ENCODE measurements around the gene FRMD3. TPM values are rescaled to one million over a fixed set of nuclear protein-coding genes. Genes with fewer than 3 reads are reported as not detected.
A peak's percentile ranks its signal among the peaks of the same experiment; 100 is the strongest.

Gene FRMD3
- total RNA-seq, 2 donors from 2014 or later: 0.38 to 0.46 TPM

DNA sequence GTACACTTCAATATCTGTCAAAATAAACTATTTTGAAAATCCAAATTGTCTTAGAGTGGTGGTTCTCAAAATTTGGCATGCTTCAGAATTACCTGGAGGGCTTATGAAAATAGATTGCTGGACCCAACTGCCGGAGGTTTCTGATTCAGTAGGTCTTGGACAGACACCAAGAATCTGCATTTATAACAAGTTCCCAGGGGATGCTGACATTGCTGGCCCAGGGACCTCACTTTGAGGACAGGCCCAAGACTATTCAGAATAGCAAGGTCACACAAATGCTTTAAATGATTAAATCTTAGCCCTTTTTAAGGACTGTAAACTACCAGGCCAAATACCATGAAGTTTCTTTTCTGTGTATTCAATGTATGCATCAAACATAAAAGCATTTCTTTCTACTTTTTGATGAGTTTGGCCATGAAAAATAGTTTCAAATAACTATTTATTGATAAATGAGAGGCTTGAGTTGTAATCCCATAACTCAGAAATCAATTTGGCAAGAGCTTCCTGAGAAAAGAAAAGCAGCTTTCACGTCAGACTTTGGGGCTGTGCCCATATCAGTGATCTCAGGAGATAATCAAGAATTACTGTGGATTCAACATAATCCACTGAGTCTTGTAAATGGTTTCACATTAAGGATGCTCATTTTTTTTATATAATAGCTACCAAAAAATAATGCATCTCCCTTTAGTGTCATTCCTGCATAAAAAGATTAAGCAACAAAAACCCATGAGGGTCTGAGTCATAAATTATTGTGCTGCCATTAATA is 191.4 kb downstream of the FRMD3 start:
- no peaks in the 10 kb centered on the region for H3K9me3 Mint-ChIP-seq
- H3K4me3 Mint-ChIP-seq: no peak overlapping the region
- ATAC-seq (replicated peaks in 1 of 2): no peak
- H3K36me3 Mint-ChIP-seq (ENCODE audit: insufficient read depth in 2 of 2): no peaks in the 10 kb centered on the region
- no peaks in the 10 kb centered on the region for H3K4me1 Mint-ChIP-seq (ENCODE audit: low read depth)
- no peak overlapping the region for H3K27ac Mint-ChIP-seq
- H3K27me3 Mint-ChIP-seq (ENCODE audit: low read depth): no peaks in the 10 kb centered on the region
- DNase-seq: no peak

GRCh38 chr9:83343366-83343999 is 194.7 kb downstream of the FRMD3 start:
- Mint-ChIP-seq H3K9me3 (no peaks in the 10 kb centered on the region), H3K27ac (no peak overlapping the region), H3K4me1 (ENCODE audit: low read depth) (no peaks in the 10 kb centered on the region), H3K4me3 (no peak overlapping the region), H3K36me3 (ENCODE audit: insufficient read depth in 2 of 2) (no peaks in the 10 kb centered on the region), H3K27me3 (ENCODE audit: low read depth) (no peaks in the 10 kb centered on the region)
- no peak for ATAC-seq (replicated peaks in 1 of 2)
- DNase-seq: no peak

DNA sequence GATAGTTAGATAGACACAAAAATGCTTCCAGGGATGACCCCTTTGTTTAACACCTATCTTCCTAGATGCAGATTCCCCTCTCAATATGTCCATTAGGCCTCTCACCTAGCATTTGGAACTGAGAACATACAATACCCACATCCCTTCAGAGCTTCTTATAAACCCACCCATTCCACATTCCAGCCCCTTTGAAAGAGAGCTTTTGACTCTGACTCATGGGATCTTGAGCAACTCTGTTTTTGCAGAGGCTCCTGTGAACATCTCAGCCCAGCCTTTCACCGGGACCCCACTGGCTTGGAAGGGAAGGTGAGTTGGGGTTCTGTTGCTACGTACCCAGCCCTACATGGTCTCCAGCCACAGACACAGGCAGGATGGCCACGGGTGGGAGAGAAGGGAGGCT is 195.5 kb downstream of the FRMD3 start:
- ATAC-seq (replicated peaks in 1 of 2) (no peak), DNase-seq (no peak)
- Mint-ChIP-seq H3K4me3 (no peak overlapping the region), H3K9me3 (no peaks in the 10 kb centered on the region), H3K27me3 (ENCODE audit: low read depth) (no peaks in the 10 kb centered on the region), H3K27ac (no peak overlapping the region), H3K4me1 (ENCODE audit: low read depth) (no peaks in the 10 kb centered on the region), H3K36me3 (ENCODE audit: insufficient read depth in 2 of 2) (no peaks in the 10 kb centered on the region)

DNA sequence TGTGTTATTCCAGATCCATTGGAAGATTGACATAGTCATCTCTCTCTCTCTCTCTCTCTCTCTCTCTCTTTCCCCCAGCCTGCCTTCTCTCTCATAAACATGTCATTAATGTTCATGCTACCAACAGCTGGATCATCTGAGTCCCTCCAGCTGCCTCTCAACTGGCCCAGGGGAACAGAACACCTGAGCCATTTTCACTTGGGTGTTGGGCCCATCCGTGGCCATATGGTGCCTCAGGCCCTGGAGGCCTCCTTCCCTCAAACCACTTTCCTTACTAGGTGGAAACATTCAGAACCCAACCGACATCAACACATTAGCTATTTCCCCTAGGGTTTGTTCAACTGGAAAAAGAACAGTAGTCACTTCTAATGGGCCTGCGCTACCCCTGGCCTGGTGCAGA is 196.2 kb downstream of the FRMD3 start:
- no peak overlapping the region for H3K4me3 Mint-ChIP-seq
- H3K4me1 Mint-ChIP-seq (ENCODE audit: low read depth): no peaks in the 10 kb centered on the region
- H3K36me3 Mint-ChIP-seq (ENCODE audit: insufficient read depth in 2 of 2): no peaks in the 10 kb centered on the region
- no peaks in the 10 kb centered on the region for H3K9me3 Mint-ChIP-seq
- DNase-seq: no peak
- no peak for ATAC-seq (replicated peaks in 1 of 2)
- H3K27ac Mint-ChIP-seq: no peak overlapping the region
- no peaks in the 10 kb centered on the region for H3K27me3 Mint-ChIP-seq (ENCODE audit: low read depth)

DNA sequence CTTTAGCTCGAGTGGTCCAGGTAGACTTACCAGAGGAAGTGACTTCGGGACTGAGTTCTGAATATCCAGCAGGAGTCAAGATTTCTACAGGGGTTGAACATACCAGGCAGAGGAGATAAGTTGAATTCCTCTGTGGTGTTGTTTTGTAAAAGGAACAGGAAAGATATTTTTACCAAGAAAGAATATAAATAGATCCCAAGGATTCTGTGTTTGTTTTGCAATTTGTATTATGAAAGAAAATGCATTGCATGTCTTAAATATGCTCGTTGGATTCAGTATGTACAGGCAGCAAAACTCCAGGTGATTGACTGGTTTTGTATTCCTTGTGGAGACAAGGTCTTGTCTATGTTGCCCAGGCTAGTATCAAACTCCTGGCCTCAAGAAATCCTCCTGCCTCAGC is 197.8 kb downstream of the FRMD3 start:
- no peak overlapping the region for H3K4me3 Mint-ChIP-seq
- no peaks in the 10 kb centered on the region for H3K27me3 Mint-ChIP-seq (ENCODE audit: low read depth)
- no peak for DNase-seq
- no peaks in the 10 kb centered on the region for H3K9me3 Mint-ChIP-seq
- ATAC-seq (replicated peaks in 1 of 2): no peak
- H3K27ac Mint-ChIP-seq: no peak overlapping the region
- H3K36me3 Mint-ChIP-seq (ENCODE audit: insufficient read depth in 2 of 2): no peaks in the 10 kb centered on the region
- no peaks in the 10 kb centered on the region for H3K4me1 Mint-ChIP-seq (ENCODE audit: low read depth)

- DNase-seq: no peak
- Mint-ChIP-seq H3K4me1 (ENCODE audit: low read depth) (no peaks in the 10 kb centered on the region), H3K4me3 (no peak overlapping the region), H3K27ac (no peak overlapping the region), H3K9me3 (no peaks in the 10 kb centered on the region), H3K27me3 (ENCODE audit: low read depth) (no peaks in the 10 kb centered on the region), H3K36me3 (ENCODE audit: insufficient read depth in 2 of 2) (no peaks in the 10 kb centered on the region)
- ATAC-seq (replicated peaks in 1 of 2): no peak
Observed at GRCh38 chr9:83339435-83339834, 198.8 kb downstream of the FRMD3 start.

GRCh38 chr9:83336706-83337105 is 201.5 kb downstream of the FRMD3 start:
- Mint-ChIP-seq H3K4me1 (ENCODE audit: low read depth) (no peaks in the 10 kb centered on the region), H3K4me3 (no peak overlapping the region), H3K9me3 (no peaks in the 10 kb centered on the region), H3K27ac (no peak overlapping the region), H3K36me3 (ENCODE audit: insufficient read depth in 2 of 2) (no peaks in the 10 kb centered on the region), H3K27me3 (ENCODE audit: low read depth) (no peaks in the 10 kb centered on the region)
- no peak for DNase-seq
- no peak for ATAC-seq (replicated peaks in 1 of 2)

DNA sequence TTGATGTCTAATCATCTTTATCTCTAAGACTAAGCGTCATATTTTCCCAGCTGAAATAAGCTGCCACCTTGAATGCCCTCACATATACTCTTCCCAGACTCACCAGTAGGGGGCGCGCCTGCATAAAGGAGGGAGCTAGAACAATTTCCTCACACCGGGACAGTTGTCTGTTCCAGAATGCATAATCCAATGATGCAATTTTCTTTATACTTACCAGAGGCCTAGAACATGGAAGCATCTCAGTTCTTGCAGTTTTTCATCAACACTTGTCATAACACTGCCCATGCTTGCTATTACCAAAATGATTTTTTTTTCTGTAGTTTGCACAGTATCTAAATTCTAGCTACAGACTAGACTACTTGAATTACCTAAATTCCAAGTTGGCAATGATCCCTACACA is 203.9 kb downstream of the FRMD3 start:
- Mint-ChIP-seq H3K4me1 (ENCODE audit: low read depth) (no peaks in the 10 kb centered on the region), H3K4me3 (no peak overlapping the region), H3K36me3 (ENCODE audit: insufficient read depth in 2 of 2) (no peaks in the 10 kb centered on the region), H3K27ac (no peak overlapping the region), H3K27me3 (ENCODE audit: low read depth) (no peaks in the 10 kb centered on the region), H3K9me3 (no peaks in the 10 kb centered on the region)
- ATAC-seq (replicated peaks in 1 of 2) (peak; percentile 60 to 73), DNase-seq (peak; percentile 70 to 80)

GRCh38 chr9:83330207-83331196 is 207.7 kb downstream of the FRMD3 start:
- no peaks in the 10 kb centered on the region for H3K36me3 Mint-ChIP-seq (ENCODE audit: insufficient read depth in 2 of 2)
- ATAC-seq (replicated peaks in 1 of 2): no peak
- no peak overlapping the region for H3K4me3 Mint-ChIP-seq
- no peaks in the 10 kb centered on the region for H3K4me1 Mint-ChIP-seq (ENCODE audit: low read depth)
- peak in 1 of 2 donors; percentile 2 for DNase-seq
- H3K27ac Mint-ChIP-seq: no peak overlapping the region
- H3K9me3 Mint-ChIP-seq: no peaks in the 10 kb centered on the region
- H3K27me3 Mint-ChIP-seq (ENCODE audit: low read depth): no peaks in the 10 kb centered on the region

DNA sequence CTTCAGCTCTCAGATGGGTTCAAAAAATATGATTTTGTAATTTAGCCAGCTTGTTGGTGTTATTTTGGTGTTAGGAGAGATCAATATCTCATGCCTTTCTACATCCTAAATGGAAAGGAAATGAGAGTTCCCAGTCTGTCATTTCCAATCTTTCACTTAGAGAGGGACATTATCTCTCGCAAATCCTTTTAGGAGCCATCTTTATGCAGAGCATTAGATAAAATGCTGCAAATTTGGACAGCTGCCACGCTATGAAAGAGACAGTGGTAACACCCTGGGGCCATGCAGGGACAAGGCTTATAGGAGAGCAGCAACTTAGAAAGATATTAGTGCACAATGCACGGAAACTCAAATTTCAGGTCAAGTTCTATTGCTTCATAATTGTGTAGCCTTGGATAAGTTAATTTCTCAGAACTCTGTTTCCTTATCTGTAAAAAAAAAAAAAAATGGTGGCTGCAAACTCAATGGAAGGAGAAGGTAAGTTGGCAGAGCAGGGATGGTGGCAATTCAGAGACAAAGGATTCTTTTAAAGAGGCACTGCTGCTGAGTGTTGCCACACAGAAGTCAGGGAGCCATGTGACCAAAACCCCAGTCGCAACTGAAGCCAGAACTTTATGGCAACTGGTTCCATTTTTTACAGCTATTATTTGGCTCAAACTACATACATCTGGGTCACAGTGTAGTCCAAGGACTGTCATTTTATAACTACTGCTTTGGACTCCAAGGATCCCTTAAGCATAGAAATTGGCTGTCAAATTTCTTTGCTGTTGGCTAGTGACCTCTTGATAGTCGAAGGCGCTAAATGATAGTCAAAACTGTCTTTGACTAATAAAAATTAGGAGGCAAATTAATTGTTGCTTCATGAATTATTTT is 210.2 kb downstream of the FRMD3 start:
- H3K9me3 Mint-ChIP-seq: peaks cover 0 to under 1% of the 10 kb centered on the region in 2 donors
- H3K27me3 Mint-ChIP-seq (ENCODE audit: low read depth): no peaks in the 10 kb centered on the region
- H3K4me3 Mint-ChIP-seq: no peak overlapping the region
- H3K4me1 Mint-ChIP-seq (ENCODE audit: low read depth): no peaks in the 10 kb centered on the region
- no peaks in the 10 kb centered on the region for H3K36me3 Mint-ChIP-seq (ENCODE audit: insufficient read depth in 2 of 2)
- DNase-seq: no peak
- H3K27ac Mint-ChIP-seq: no peak overlapping the region
- ATAC-seq (replicated peaks in 1 of 2): no peak

- H3K27ac Mint-ChIP-seq: no peak overlapping the region
- no peaks in the 10 kb centered on the region for H3K4me1 Mint-ChIP-seq (ENCODE audit: low read depth)
- H3K9me3 Mint-ChIP-seq: peaks cover 0 to 4% of the 10 kb centered on the region in 2 donors
- DNase-seq (no peak), ATAC-seq (replicated peaks in 1 of 2) (no peak)
- H3K36me3 Mint-ChIP-seq (ENCODE audit: insufficient read depth in 2 of 2): no peaks in the 10 kb centered on the region
- H3K4me3 Mint-ChIP-seq: no peak overlapping the region
- H3K27me3 Mint-ChIP-seq (ENCODE audit: low read depth): no peaks in the 10 kb centered on the region
Observed at GRCh38 chr9:83327323-83327722, 210.9 kb downstream of the FRMD3 start.

DNA sequence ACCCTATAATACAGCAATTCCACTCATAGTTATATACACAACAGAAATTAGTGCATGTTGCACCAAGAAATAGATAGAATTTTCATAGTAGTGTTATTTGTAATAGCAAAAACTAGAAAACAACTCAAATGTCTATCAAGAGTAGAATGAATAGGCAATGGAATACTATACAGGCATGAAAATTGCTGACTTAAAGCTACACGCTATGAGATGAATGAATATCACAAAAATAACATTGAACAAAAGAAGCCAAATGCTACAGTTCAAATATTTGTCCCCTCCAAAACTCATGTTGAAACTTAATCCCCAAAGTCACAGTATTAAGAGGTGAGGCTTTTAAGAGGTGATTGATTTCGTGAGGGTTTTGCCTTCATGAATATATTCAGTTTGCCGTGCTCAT is 215.1 kb downstream of the FRMD3 start:
- Mint-ChIP-seq H3K9me3 (peaks cover 10 to 13% of the 10 kb centered on the region in 2 donors), H3K27ac (no peak overlapping the region)

More for the DNA sequence above, 215.1 kb downstream of the FRMD3 start:
- ATAC-seq (replicated peaks in 1 of 2): no peak
- Mint-ChIP-seq H3K27me3 (ENCODE audit: low read depth) (no peaks in the 10 kb centered on the region), H3K36me3 (ENCODE audit: insufficient read depth in 2 of 2) (peaks cover 0 to 3% of the 10 kb centered on the region in 2 donors), H3K4me3 (no peak overlapping the region), H3K4me1 (ENCODE audit: low read depth) (no peaks in the 10 kb centered on the region)
- no peak for DNase-seq
